H1 (cell line): Measurements from ENCODE around the gene TMPRSS3. TPM values are rescaled to one million over a fixed set of nuclear protein-coding genes. Genes with fewer than 3 reads are reported as not detected.

Source experiments
- CTCF ChIA-PET: fragments of 300-600 bp; sonication (Branson Sonifier 250); formaldehyde crosslinking; loops from one replicate; lab custom pipeline; 2021; ENCODE audit not compliant: partially characterized antibody; lab: Charles Lee
- POLR2A ChIA-PET: fragments of 300-600 bp; sonication (Branson Sonifier 250); formaldehyde crosslinking; loops from one replicate; lab custom pipeline; 2021; ENCODE audit warnings: inconsistent platforms; ENCODE audit not compliant: partially characterized antibody; lab: Charles Lee
- DNase-seq, 2 experiments: peaks; one replicate each; pipeline versions ENCODE4 v3.0.0 to v3.0.0-alpha.2; 2010 to 2022; ENCODE audit warnings: low spot score in 2 of 2, low read depth in 1 of 2, mixed read lengths in 1 of 2
- FAIRE-seq: peaks from 2 replicates; lab custom pipeline; 2011; peaks lifted over from hg19 to GRCh38; lab: Jason Lieb, UNC
- H2AFZ ChIP-seq: 2 replicates; pipeline ENCODE4 v1.8.1; 2012; ENCODE audit warnings: low read length, inconsistent platforms
- H2AK5ac ChIP-seq: 2 replicates; pipeline ENCODE4 v1.6.1; 2013; ENCODE audit warnings: low read depth, low read length
- H2BK120ac ChIP-seq: replicated peaks from 2 replicates; pipeline ENCODE3; 2013; ENCODE audit warnings: low read depth, low read length, inconsistent platforms
- H2BK12ac ChIP-seq: 2 replicates; pipeline ENCODE4 v1.6.1; 2013; ENCODE audit warnings: low read depth, low read length
- H2BK15ac ChIP-seq: 2 replicates; pipeline ENCODE4 v1.6.1; 2013; ENCODE audit warnings: low read length
- H2BK20ac ChIP-seq: 2 replicates; pipeline ENCODE4 v1.6.1; 2013; ENCODE audit warnings: low read length
- H2BK5ac ChIP-seq: 2 replicates; pipeline ENCODE4 v1.6.1; 2013; ENCODE audit warnings: low read depth, low read length
- H3K14ac ChIP-seq: 2 replicates; pipeline ENCODE4 v1.6.1; 2013; ENCODE audit warnings: inconsistent platforms; ENCODE audit not compliant: insufficient read length
- H3K18ac ChIP-seq: 2 replicates; pipeline ENCODE4 v1.6.1; 2013; ENCODE audit warnings: low read length; ENCODE audit errors: extremely low read depth
- H3K23ac ChIP-seq: 2 replicates; pipeline ENCODE4 v1.6.1; 2013; ENCODE audit warnings: inconsistent platforms; ENCODE audit not compliant: insufficient read length
- H3K23me2 ChIP-seq: 2 replicates; pipeline ENCODE4 v1.6.1; 2013; ENCODE audit warnings: low read depth, low read length
- H3K27ac ChIP-seq: 2 replicates; pipeline ENCODE4 v1.6.1; 2011; ENCODE audit warnings: low read depth, low read length, inconsistent platforms
- H3K27me3 ChIP-seq, 4 experiments: replicated peaks in 1 of 4; 1 replicate in 1 of 4; 2 replicates in 3 of 4; pipeline versions ENCODE4 v1.6.1 to v1.8.1; 2011 to 2013; ENCODE audit warnings: low read length in 3 of 4, mild to moderate bottlenecking in 3 of 4, inconsistent platforms in 2 of 4, mixed read lengths in 2 of 4, moderate library complexity in 1 of 4; ENCODE audit not compliant: control insufficient read depth in 3 of 4, insufficient read depth in 3 of 4; ENCODE audit errors: extremely low read depth in 1 of 4
- H3K36me3 ChIP-seq, 4 experiments: 2 replicates each; pipeline versions ENCODE4 v1.6.1 to v1.8.1; 2011 to 2013; ENCODE audit warnings: mild to moderate bottlenecking in 4 of 4, low read length in 3 of 4, moderate library complexity in 2 of 4, control low read depth in 1 of 4, inconsistent platforms in 1 of 4; ENCODE audit not compliant: insufficient read depth in 4 of 4, control insufficient read depth in 2 of 4
- H3K4ac ChIP-seq: replicated peaks from 2 replicates; pipeline ENCODE3; 2013; ENCODE audit warnings: low read length, low read depth, mixed read lengths, inconsistent platforms; ENCODE audit not compliant: insufficient read length
- H3K4me1 ChIP-seq, 4 experiments: replicated peaks in 1 of 4; 1 replicate in 1 of 4; 2 replicates in 3 of 4; pipeline versions ENCODE4 v1.6.1 to v1.8.1; 2011 to 2013; ENCODE audit warnings: low read length in 3 of 4, inconsistent platforms in 2 of 4, mixed read lengths in 1 of 4; ENCODE audit not compliant: insufficient read depth in 4 of 4, control insufficient read depth in 3 of 4
- H3K4me2 ChIP-seq, 2 experiments: 2 replicates each; pipeline versions ENCODE4 v1.6.1 to v1.8.1; 2011 to 2013; ENCODE audit warnings: low read depth in 2 of 2, low read length in 2 of 2, control low read depth in 1 of 2, inconsistent platforms in 1 of 2, mild to moderate bottlenecking in 1 of 2; ENCODE audit not compliant: insufficient read depth in 1 of 2
- H3K4me3 ChIP-seq, 4 experiments: fragments of 200-600, 300-600 bp in 1 of 4; sonication (generic), shearing (Covaris generic), sonication (Bioruptor Twin) in 1 of 4; 2 replicates each; pipeline versions ENCODE4 v1.5.1 to v1.8.1; 2011 to 2016; ENCODE audit warnings: low read length in 4 of 4, low read depth in 3 of 4, control low read depth in 2 of 4, inconsistent platforms in 2 of 4, mild to moderate bottlenecking in 2 of 4, mixed read lengths in 1 of 4, moderate library complexity in 1 of 4; ENCODE audit not compliant: insufficient read depth in 2 of 4; ENCODE audit errors: extremely low read depth in 1 of 4
- H3K56ac ChIP-seq: replicated peaks from 2 replicates; pipeline ENCODE3; 2013; ENCODE audit warnings: low read depth, mild to moderate bottlenecking, mixed read lengths, low read length, inconsistent platforms; ENCODE audit not compliant: insufficient read length
- H3K79me1 ChIP-seq: 2 replicates; pipeline ENCODE4 v1.6.1; 2013; ENCODE audit warnings: low read depth, low read length, control low read depth
- H3K79me2 ChIP-seq, 2 experiments: 2 replicates each; pipeline versions ENCODE4 v1.6.1 to v1.8.1; 2012 to 2013; ENCODE audit warnings: low read length in 2 of 2, mild to moderate bottlenecking in 2 of 2, inconsistent platforms in 1 of 2; ENCODE audit not compliant: insufficient read depth in 2 of 2, control insufficient read depth in 1 of 2
- H3K9ac ChIP-seq, 4 experiments: replicated peaks in 1 of 4; 1 replicate in 1 of 4; 2 replicates in 3 of 4; pipeline versions ENCODE4 v1.6.1 to v1.8.1; 2011 to 2013; ENCODE audit warnings: low read depth in 3 of 4, low read length in 3 of 4, control low read depth in 2 of 4, mild to moderate bottlenecking in 2 of 4, moderate library complexity in 2 of 4, inconsistent platforms in 1 of 4; ENCODE audit errors: extremely low read depth in 1 of 4
- H3K9me3 ChIP-seq, 2 experiments: 2 replicates each; pipeline versions ENCODE4 v1.6.1 to v1.8.1; 2012 to 2013; ENCODE audit warnings: mild to moderate bottlenecking in 2 of 2, moderate library complexity in 2 of 2, control low read depth in 1 of 2, inconsistent platforms in 1 of 2, low read depth in 1 of 2, low read length in 1 of 2, mixed read lengths in 1 of 2; ENCODE audit not compliant: insufficient read depth in 2 of 2
- H4K20me1 ChIP-seq, 2 experiments: replicated peaks in 1 of 2; 2 replicates each; pipeline versions ENCODE3 to v1.8.1; 2011 to 2013; ENCODE audit warnings: inconsistent platforms in 2 of 2, low read length in 2 of 2, mild to moderate bottlenecking in 1 of 2; ENCODE audit not compliant: insufficient read depth in 2 of 2, control insufficient read depth in 1 of 2
- H4K5ac ChIP-seq: 2 replicates; pipeline ENCODE4 v1.6.1; 2013; ENCODE audit warnings: low read length, low read depth, mixed read lengths, inconsistent platforms; ENCODE audit not compliant: insufficient read length
- H4K8ac ChIP-seq: 2 replicates; pipeline ENCODE4 v1.8.0; 2013; ENCODE audit warnings: mild to moderate bottlenecking, moderate library complexity, low read length, inconsistent platforms; ENCODE audit not compliant: insufficient read depth; ENCODE audit errors: extremely low read depth
- H4K91ac ChIP-seq: replicated peaks from 2 replicates; pipeline ENCODE3; 2013; ENCODE audit warnings: low read length, mixed read lengths, inconsistent platforms; ENCODE audit not compliant: insufficient read length
- E2F6 ChIP-seq: IDR thresholded peaks from 2 replicates; pipeline ENCODE4 v1.6.1; 2012; ENCODE audit warnings: inconsistent platforms
- WGBS, 2 experiments: shearing (Covaris generic) in 1 of 2; methylation state at CpG; one replicate each; pipeline versions ENCODE4 v1.1.6 to v1.1.7; 2013 to 2015; ENCODE audit warnings: low lambda C conversion rate in 2 of 2, mixed read lengths in 2 of 2, inconsistent platforms in 1 of 2, low coverage in 1 of 2, missing lambda C conversion rate in 1 of 2; ENCODE audit not compliant: insufficient replicate concordance in 2 of 2, insufficient coverage in 1 of 2, insufficient read length in 1 of 2; ENCODE audit errors: extremely low coverage in 1 of 2, missing lambda C conversion rate in 1 of 2; 5-methylcytosine and 5-hydroxymethylcytosine counted together
- polyA plus RNA-seq, 7 experiments: library from polyadenylated mRNA; depleted of rRNA in 3 of 7; stranded (reverse) in 5 of 7; unstranded in 2 of 7; fragments of >200 nt in 5 of 7; fragments of 200-250 nt in 2 of 7; gene quantifications; 1 replicate in 5 of 7; 2 replicates in 1 of 7; 4 replicates in 1 of 7; pipeline versions ENCODE4 v1.2.1 to v1.2.3, GENCODE V29; 2011 to 2013; ENCODE audit warnings: missing spikeins in 2 of 7, mixed read lengths in 2 of 7
- total RNA-seq: library from RNA; stranded (reverse); fragmentation: NEBNext Ultra II Directional; extraction: Animal tissue kit (Norgen Biotek cat#: 25700); gene quantifications from 2 replicates; pipeline ENCODE4 v1.2.1, GENCODE V29; 2021

The TMPRSS3 gene
- total and polyA plus RNA-seq, 2 of the 8 experiments (the other 6 are each of a cell fraction or from before 2014, with no cell fraction given) = 0.38 TPM; not detected in 1

DNA sequence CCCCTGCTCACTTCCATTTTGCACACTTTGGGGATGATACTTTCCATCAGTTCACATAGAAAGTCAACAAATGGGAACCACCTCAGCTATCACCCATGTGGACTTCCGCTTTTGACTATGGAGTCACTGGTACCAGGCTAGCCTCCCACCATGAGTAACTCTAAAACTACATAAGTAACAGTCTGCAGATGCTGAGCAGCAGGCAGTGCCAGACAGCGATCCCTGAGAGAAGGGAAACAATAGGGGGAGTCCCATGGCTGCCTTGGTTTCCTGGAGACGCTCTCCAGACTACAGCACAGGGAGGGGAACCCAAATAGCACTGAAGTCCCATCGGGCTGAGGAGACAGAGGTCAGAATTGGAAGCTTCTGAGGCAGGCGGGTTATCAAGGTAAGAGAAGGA lies 42.2 kb downstream of the TMPRSS3 start:
- Histone ChIP-seq H4K5ac (no peak overlapping the region), H4K20me1 (no peaks in the 10 kb centered on the region), H3K79me1 (no peaks in the 10 kb centered on the region; the same call in 1 of the 2 replicates), H2BK5ac (no peak overlapping the region), H2AK5ac (no peak overlapping the region), H4K8ac (no peak overlapping the region), H3K9me3 (peaks cover 0 to 3% of the 10 kb centered on the region in 2 experiments; a peak in 1 of 4 replicates), H3K14ac (no peak overlapping the region), H2BK15ac (no peak overlapping the region), H3K56ac (no peak overlapping the region), H3K4me2 (no peak overlapping the region), H4K91ac (no peak overlapping the region), H2AFZ (no peak overlapping the region), H3K23me2 (no peaks in the 10 kb centered on the region), H3K4me1 (no peaks in the 10 kb centered on the region), H3K4ac (no peak overlapping the region), H3K9ac (no peak overlapping the region), H3K23ac (no peak overlapping the region), H3K36me3 (no peaks in the 10 kb centered on the region), H3K79me2 (no peaks in the 10 kb centered on the region), H3K4me3 (no peak overlapping the region), H3K27ac (no peak overlapping the region), H2BK20ac (no peak overlapping the region), H2BK12ac (no peak overlapping the region), H3K18ac (no peak overlapping the region), H2BK120ac (no peak overlapping the region), H3K27me3 (no peaks in the 10 kb centered on the region)
- DNase-seq (no peak), FAIRE-seq (no peak)
- POLR2A ChIA-PET = no interaction called here
- CTCF ChIA-PET = interaction anchor here (1.0 to 2.1 kb wide), 2 partner anchors 15 to 44 kb away, joined by 3 to 8 read pairs; no protein-coding TSS in a partner anchor
- WGBS, 2 experiments = 93% methylated on average over 5 of the region's 5 CpGs; no CpG with 5 or more reads in 1 of the 2 experiments
- TF ChIP-seq E2F6 = no peak
